Measurements from ENCODE around the gene SLC15A2.

DNA sequence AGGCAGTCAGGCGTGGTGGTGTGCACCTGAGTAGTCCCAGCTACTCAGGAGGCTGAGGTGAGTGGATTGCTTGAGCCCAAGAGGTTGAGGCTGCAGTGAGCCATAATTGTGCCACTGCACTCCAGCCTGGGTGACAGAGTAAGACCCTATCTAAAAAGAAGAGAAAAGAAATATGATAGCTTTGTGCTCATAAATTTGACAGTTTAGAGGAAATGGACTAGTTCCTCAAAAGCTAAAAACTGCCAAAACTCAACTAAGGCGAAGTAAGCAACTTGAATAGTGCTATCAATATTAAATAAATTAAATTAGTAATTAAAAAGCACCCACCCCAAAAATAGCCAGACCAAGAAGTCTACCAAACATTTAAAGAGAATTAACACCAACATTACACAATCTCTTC, 24.5 kb upstream of the SLC15A2 start:
- TF ChIP-seq CTCF (IDR thresholded peaks at IDR 0.05) (no peak), POLR2A (IDR thresholded peaks at IDR 0.05) (no peak)

Measured in esophagus squamous epithelium (tissue), 4 donors.